CD4-positive, alpha-beta T cell (primary cell): ENCODE data around the gene ZNF724. TPM values are rescaled to one million over a fixed set of nuclear protein-coding genes. Genes with fewer than 3 reads are reported as not detected.

ENCODE experiments used
- ATAC-seq: fragments of 200-7000 bp; cut with Tn5 transposase; one replicate; pipeline ENCODE4 v1.10.0; 2022; ENCODE audit warnings: mild to moderate bottlenecking; ENCODE audit not compliant: poor library complexity
- CTCF ChIA-PET: fragments of 350-600 bp; sonication (Branson Sonifier 250); formaldehyde crosslinking; loops from one replicate; lab custom pipeline; 2021; ENCODE audit warnings: antibody characterized with exemption, inconsistent platforms; lab: Charles Lee
- POLR2A ChIA-PET: fragments of 350-600 bp; sonication (Branson Sonifier 250); formaldehyde crosslinking; loops from one replicate; lab custom pipeline; 2021; ENCODE audit warnings: antibody characterized with exemption, inconsistent platforms; lab: Charles Lee
- DNase-seq, 14 experiments: peaks; one replicate each; pipeline ENCODE4 v3.0.0-alpha.2; 2013 to 2020; ENCODE audit warnings: mixed read lengths in 2 of 14
- H3K27ac ChIP-seq, 2 donors: one replicate each; pipeline versions ENCODE4 v1.5.1 to v1.7.0; 2013; ENCODE audit warnings: low read length in 2 of 2, low read depth in 1 of 2, mild to moderate bottlenecking in 1 of 2
- H3K27me3 ChIP-seq, 2 experiments: 1 replicate in 1 of 2; 2 replicates in 1 of 2; pipeline versions ENCODE4 v1.6.1 to v1.7.0; 2013; ENCODE audit warnings: low read length in 2 of 2, control low read depth in 1 of 2, mild to moderate bottlenecking in 1 of 2, moderate library complexity in 1 of 2; ENCODE audit not compliant: insufficient read depth in 2 of 2, control insufficient read depth in 1 of 2
- H3K36me3 ChIP-seq: one replicate; pipeline ENCODE4 v1.6.1; 2013; ENCODE audit warnings: low read length, control low read depth; ENCODE audit not compliant: insufficient read depth
- H3K4me1 ChIP-seq: one replicate; pipeline ENCODE4 v1.6.1; 2013; ENCODE audit warnings: low read length, control low read depth; ENCODE audit not compliant: insufficient read depth
- H3K4me3 ChIP-seq: one replicate; pipeline ENCODE4 v1.5.1; 2013; ENCODE audit warnings: mild to moderate bottlenecking, low read length, moderate library complexity
- H3K9me3 ChIP-seq, 2 experiments: 1 replicate in 1 of 2; 2 replicates in 1 of 2; pipeline versions ENCODE4 v1.6.1 to v1.7.0; 2013; ENCODE audit warnings: low read length in 2 of 2, mild to moderate bottlenecking in 2 of 2, control low read depth in 1 of 2, moderate library complexity in 1 of 2; ENCODE audit not compliant: control insufficient read depth in 1 of 2, insufficient read depth in 1 of 2
- H3K27ac Mint-ChIP-seq: one replicate; pipeline ENCODE4 v1.8.0; 2020; ENCODE audit warnings: mixed read lengths
- H3K27me3 Mint-ChIP-seq: one replicate; pipeline ENCODE4 v1.8.0; 2021; ENCODE audit warnings: mixed read lengths
- H3K36me3 Mint-ChIP-seq: one replicate; pipeline ENCODE4 v1.8.0; 2021; ENCODE audit warnings: low read depth, mixed read lengths
- H3K4me1 Mint-ChIP-seq: one replicate; pipeline ENCODE4 v1.8.0; 2021; ENCODE audit warnings: low read depth, mixed read lengths
- H3K4me3 Mint-ChIP-seq: one replicate; pipeline ENCODE4 v1.8.0; 2020; ENCODE audit warnings: mild to moderate bottlenecking, mixed read lengths
- H3K9me3 Mint-ChIP-seq: one replicate; pipeline ENCODE4 v1.8.0; 2020; ENCODE audit warnings: mixed read lengths
- CTCF ChIP-seq: fragments of 200-600 bp; IDR thresholded peaks from one replicate; pipeline ENCODE4 v1.8.0; 2022; ENCODE audit warnings: antibody characterized with exemption, mild to moderate bottlenecking
- intact Hi-C, 2 experiments: fragments of 100-400 bp; cut with DNase I in 1 of 2; cut with micrococcal nuclease in 1 of 2; formaldehyde crosslinking; loops; one replicate each; pipeline versions ENCODE4 v1.15.1 to v1.9.0; 2023 to 2025; cut with DNase I, micrococcal nuclease
- total RNA-seq, 174 experiments: library from RNA in 2 of 174; stranded (reverse) in 2 of 174; gene quantifications; one replicate each; pipeline ENCODE4 v1.2.3 and lab custom pipeline; 2021 to 2026

ZNF724 gene
- total RNA-seq, 2 experiments from 2014 or later, result 4.2 to 5.5 TPM

- peaks cover 30% of the 10 kb centered on the region for H3K36me3 ChIP-seq
- TF ChIP-seq CTCF, result no peak
- H3K27me3 ChIP-seq, result no peaks in the 10 kb centered on the region
- no peak for DNase-seq
- peaks cover 5% of the 10 kb centered on the region for H3K4me1 Mint-ChIP-seq
- peaks cover 0 to 6% of the 10 kb centered on the region in 2 experiments for H3K9me3 ChIP-seq
- H3K27me3 Mint-ChIP-seq, result no peaks in the 10 kb centered on the region
- no peaks in the 10 kb centered on the region for H3K4me1 ChIP-seq
- ChIA-PET POLR2A (no interaction called here), CTCF (no interaction called here)
- H3K4me3 Mint-ChIP-seq, result no peak overlapping the region
- ATAC-seq, result no peak
- H3K36me3 Mint-ChIP-seq, result peaks cover 71% of the 10 kb centered on the region
- H3K27ac Mint-ChIP-seq, result no peak overlapping the region
- no peak overlapping the region for H3K4me3 ChIP-seq
- no peak overlapping the region for H3K27ac ChIP-seq
- intact Hi-C loops, result no loop called here
- H3K9me3 Mint-ChIP-seq, result no peaks in the 10 kb centered on the region
These were observed 10.8 kb upstream of the ZNF724 start for GRCh38 chr19:23260956-23261355.

- ChIA-PET CTCF (no interaction called here), POLR2A (no interaction called here)
- Histone ChIP-seq H3K27ac (no peak overlapping the region), H3K4me3 (no peak overlapping the region), H3K9me3 (peaks cover 0 to 6% of the 10 kb centered on the region in 2 experiments), H3K27me3 (no peaks in the 10 kb centered on the region), H3K4me1 (no peaks in the 10 kb centered on the region), H3K36me3 (peaks cover 30% of the 10 kb centered on the region)
- H3K36me3 Mint-ChIP-seq, result peaks cover 71% of the 10 kb centered on the region
- no peak for DNase-seq
- ATAC-seq, result no peak
- no peak overlapping the region for H3K27ac Mint-ChIP-seq
- H3K9me3 Mint-ChIP-seq, result no peaks in the 10 kb centered on the region
- intact Hi-C loops, result loop anchor here in 1 of 2 experiments (10.0 kb wide), 1 partner anchor 135 kb away; the partner anchor contains the start of gene ZNF91
- no peak for TF ChIP-seq CTCF
- H3K27me3 Mint-ChIP-seq, result no peaks in the 10 kb centered on the region
- H3K4me1 Mint-ChIP-seq, result peaks cover 5% of the 10 kb centered on the region
- no peak overlapping the region for H3K4me3 Mint-ChIP-seq
These were observed 9.8 kb upstream of the ZNF724 start for GRCh38 chr19:23259961-23260360.

GRCh38 chr19:23255700-23256099, 5.5 kb upstream of the ZNF724 start:
- Mint-ChIP-seq H3K4me3 (no peak overlapping the region), H3K27ac (peak overlapping the region; percentile 24), H3K27me3 (no peaks in the 10 kb centered on the region), H3K9me3 (no peaks in the 10 kb centered on the region), H3K4me1 (no peaks in the 10 kb centered on the region), H3K36me3 (peaks cover 39% of the 10 kb centered on the region)
- Histone ChIP-seq H3K4me3 (no peak overlapping the region), H3K36me3 (peaks cover 20% of the 10 kb centered on the region), H3K27ac (no peak overlapping the region), H3K9me3 (peaks cover 0 to 6% of the 10 kb centered on the region in 2 experiments), H3K27me3 (no peaks in the 10 kb centered on the region), H3K4me1 (no peaks in the 10 kb centered on the region)
- DNase-seq, result no peak
- intact Hi-C loops, result loop anchor here in 1 of 2 experiments (10.0 kb wide), 1 partner anchor 139 kb away; the partner anchor contains the start of gene ZNF91
- no peak for TF ChIP-seq CTCF
- POLR2A ChIA-PET, result no interaction called here
- no peak for ATAC-seq
- CTCF ChIA-PET, result no interaction called here
